Sigmoid colon (tissue), 4 donors: ENCODE results near the gene CARD19.

Experiments used
- CTCF ChIP-seq, 4 experiments: fragments of 450-650 bp in 3 of 4; fragments of 200-600 bp in 1 of 4; IDR thresholded peaks; one replicate each; pipeline ENCODE4 v1.5.1; 2016 to 2019; ENCODE audit warnings: antibody characterized with exemption in 4 of 4, mild to moderate bottlenecking in 3 of 4, moderate library complexity in 2 of 4
- POLR2AphosphoS5 ChIP-seq, 4 donors: sonication (generic); formaldehyde crosslinking; IDR thresholded peaks; one replicate each; pipeline ENCODE4 v1.6.1; 2017; ENCODE audit warnings: antibody characterized with exemption in 4 of 4

GRCh38 chr9:93077811-93078210, 18.2 kb upstream of the CARD19 start:
- TF ChIP-seq CTCF (IDR thresholded peaks at IDR 0.05) (no peak), POLR2AphosphoS5 (IDR thresholded peaks at IDR 0.05) (no peak)
